ENCODE data around the gene PPFIA4.

- no peak for TF ChIP-seq CTCF (IDR thresholded peaks at IDR 0.05; ENCODE audit: extremely low read depth in 1 of 2, insufficient read depth in 1 of 2, low read depth in 1 of 2, low read length in 2 of 2)
- no peak for TF ChIP-seq EZH2 (IDR thresholded peaks at IDR 0.05; ENCODE audit: borderline replicate concordance, low read depth, low read length, severe bottlenecking)
- TF ChIP-seq POLR2AphosphoS5 (IDR thresholded peaks at IDR 0.05; ENCODE audit: insufficient read depth, low read depth, low read length), result no peak
- no peak for TF ChIP-seq POLR2A (IDR thresholded peaks at IDR 0.05; ENCODE audit: low read depth, low read length)
- no peak for TF ChIP-seq FOS (IDR thresholded peaks at IDR 0.05; ENCODE audit: borderline replicate concordance, insufficient read depth, low read length)
- no peak for TF ChIP-seq GATA2 (IDR thresholded peaks at IDR 0.05; ENCODE audit: insufficient read depth, insufficient read length, low read depth, low read length)
- no peak for TF ChIP-seq JUN (IDR thresholded peaks at IDR 0.05; ENCODE audit: borderline replicate concordance, insufficient read depth, insufficient read length, low read depth)
These were observed 10.2 kb downstream of the PPFIA4 start for GRCh38 chr1:203036537-203036936.

Data from endothelial cell of umbilical vein (primary cell).